Breast epithelium (tissue), 3 donors: ENCODE data around the gene PKHD1.

Experiments
- POLR2A ChIP-seq: fragments of 450-650 bp; IDR thresholded peaks from one replicate; pipeline ENCODE4 v1.6.1; 2016; ENCODE audit warnings: antibody characterized with exemption, mild to moderate bottlenecking, moderate library complexity
- POLR2AphosphoS5 ChIP-seq, 3 donors: sonication (generic); formaldehyde crosslinking; IDR thresholded peaks; one replicate each; pipeline ENCODE4 v1.6.1; 2017; ENCODE audit warnings: antibody characterized with exemption in 3 of 3
- TF ChIP-seq, protein P1 (sequence below), 3 donors: fragments of 450-650 bp; IDR thresholded peaks; one replicate each; pipeline ENCODE4 v1.5.1; 2016 to 2017; ENCODE audit warnings: antibody characterized with exemption in 3 of 3, mild to moderate bottlenecking in 3 of 3, moderate library complexity in 3 of 3

DNA sequence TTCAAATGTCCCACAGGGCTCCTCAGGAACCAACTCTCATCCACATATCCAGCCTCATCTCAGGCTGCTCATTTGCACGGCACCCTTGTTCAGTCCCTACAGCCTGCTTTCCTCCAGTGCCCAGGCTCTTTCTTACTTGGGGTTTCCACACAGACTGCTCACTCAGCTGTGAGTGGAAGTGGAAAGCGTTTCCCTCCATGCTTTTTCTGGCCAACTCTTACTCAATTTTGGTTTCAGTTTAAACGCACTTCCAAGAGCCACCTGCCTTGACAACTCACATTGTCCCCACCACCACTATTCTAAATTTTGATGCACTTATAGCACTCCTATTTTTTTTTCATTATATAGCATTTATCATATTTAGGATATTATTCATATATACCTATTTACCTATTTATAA lies 367.1 kb downstream of the PKHD1 start:
- TF ChIP-seq POLR2A = no peak
- TF ChIP-seq, protein P1, sequence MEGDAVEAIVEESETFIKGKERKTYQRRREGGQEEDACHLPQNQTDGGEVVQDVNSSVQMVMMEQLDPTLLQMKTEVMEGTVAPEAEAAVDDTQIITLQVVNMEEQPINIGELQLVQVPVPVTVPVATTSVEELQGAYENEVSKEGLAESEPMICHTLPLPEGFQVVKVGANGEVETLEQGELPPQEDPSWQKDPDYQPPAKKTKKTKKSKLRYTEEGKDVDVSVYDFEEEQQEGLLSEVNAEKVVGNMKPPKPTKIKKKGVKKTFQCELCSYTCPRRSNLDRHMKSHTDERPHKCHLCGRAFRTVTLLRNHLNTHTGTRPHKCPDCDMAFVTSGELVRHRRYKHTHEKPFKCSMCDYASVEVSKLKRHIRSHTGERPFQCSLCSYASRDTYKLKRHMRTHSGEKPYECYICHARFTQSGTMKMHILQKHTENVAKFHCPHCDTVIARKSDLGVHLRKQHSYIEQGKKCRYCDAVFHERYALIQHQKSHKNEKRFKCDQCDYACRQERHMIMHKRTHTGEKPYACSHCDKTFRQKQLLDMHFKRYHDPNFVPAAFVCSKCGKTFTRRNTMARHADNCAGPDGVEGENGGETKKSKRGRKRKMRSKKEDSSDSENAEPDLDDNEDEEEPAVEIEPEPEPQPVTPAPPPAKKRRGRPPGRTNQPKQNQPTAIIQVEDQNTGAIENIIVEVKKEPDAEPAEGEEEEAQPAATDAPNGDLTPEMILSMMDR (IDR thresholded peaks at IDR 0.05) = no peak
- no peak for TF ChIP-seq POLR2AphosphoS5 (IDR thresholded peaks at IDR 0.05)
